ENCODE measurements around the gene RBKS.

DNA sequence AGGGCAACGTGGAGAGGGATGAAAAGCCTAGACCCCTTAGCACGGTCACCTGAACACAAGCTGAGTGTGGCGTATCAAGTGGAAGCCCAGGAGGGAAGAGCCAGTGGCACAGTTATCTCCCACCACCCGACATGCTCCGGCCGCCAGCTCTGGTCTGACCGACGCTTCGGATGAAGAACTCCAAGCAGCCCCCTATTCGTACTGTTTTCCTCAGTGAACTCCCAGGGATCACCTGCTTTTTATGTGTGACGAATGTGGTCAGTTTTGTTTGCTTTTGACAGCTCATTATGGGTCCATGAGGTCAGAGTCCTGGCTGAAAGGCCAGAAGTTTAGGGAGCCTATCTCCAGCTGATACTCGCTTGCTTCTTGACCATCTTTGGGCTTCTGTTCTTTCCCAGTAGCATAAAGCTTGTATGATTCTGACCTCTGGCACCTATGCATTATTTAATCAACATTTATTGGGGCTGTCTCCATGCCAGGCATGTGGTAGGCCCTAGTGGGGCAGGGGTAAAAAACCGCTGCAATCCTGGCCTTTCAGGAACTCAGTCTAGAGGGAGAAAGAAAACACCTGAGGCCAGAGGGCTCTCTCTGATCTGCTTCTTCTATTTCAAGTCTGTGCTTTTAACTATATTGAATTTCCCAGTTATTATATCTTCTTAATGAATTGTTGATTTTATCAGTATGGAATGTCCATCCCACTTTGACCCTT lies 151.7 kb downstream of the RBKS start:
- TF ChIP-seq CTCF (conservative IDR thresholded peaks at IDR 0.05 in 1 of 2, IDR thresholded peaks at IDR 0.05 in 1 of 2; ENCODE audit: low read depth in 1 of 2, low read length in 2 of 2): no peak
- no peak for TF ChIP-seq EZH2 (IDR thresholded peaks at IDR 0.05; ENCODE audit: low read length, missing control alignments)
